ENCODE results near the gene MRPL16. TPM values are rescaled to one million over a fixed set of nuclear protein-coding genes. Genes with fewer than 3 reads are reported as not detected.

The MRPL16 gene
- polyA plus RNA-seq, 3 donors, result 34.1 to 75.0 (median 71.9) TPM

- DNase-seq, result no peak
- H4K20me1 ChIP-seq (ENCODE audit: insufficient read depth, low read length), result peaks cover 2% of the 10 kb centered on the region
- intact Hi-C loops (cut with micrococcal nuclease), result loop anchor here in 1 of 2 donors (2.0 kb wide), 1 partner anchor 16 kb away; the partner anchor contains the start of gene STX3
- peaks cover 64% of the 10 kb centered on the region for H3K79me2 ChIP-seq (ENCODE audit: insufficient read depth, low read length)
- H3K4me3 ChIP-seq (replicated peaks in 1 of 3; ENCODE audit: low read depth in 2 of 3, low read length in 3 of 3), result no peak overlapping the region
- H3K9ac ChIP-seq (ENCODE audit: insufficient read depth, low read length, poor library complexity, severe bottlenecking), result no peak overlapping the region
- Mint-ChIP-seq H3K9me3 (peaks cover 0 to 4% (median 0%) of the 10 kb centered on the region in 7 donors), H3K27me3 (ENCODE audit: low read depth in 3 of 3) (no peaks in the 10 kb centered on the region), H3K36me3 (peaks cover 26 to 37% of the 10 kb centered on the region in 2 donors), H3K27ac (peak overlapping the region in 5 of 7 donors; percentile 54 to 80 (median 78)), H3K4me1 (peaks cover 30% of the 10 kb centered on the region), H3K4me3 (no peak overlapping the region)
- H3K36me3 ChIP-seq (replicated peaks in 1 of 2; ENCODE audit: control insufficient read depth in 1 of 2, insufficient read depth in 2 of 2, low read length in 2 of 2), result peaks cover 19 to 25% of the 10 kb centered on the region in 2 donors
- H3K4me2 ChIP-seq (replicated peaks; ENCODE audit: extremely low read depth, low read length, poor library complexity, severe bottlenecking), result no peak overlapping the region
- H3K9me3 ChIP-seq (replicated peaks in 1 of 2; ENCODE audit: control insufficient read depth in 1 of 2, insufficient read depth in 1 of 2, low read length in 2 of 2), result no peaks in the 10 kb centered on the region
- peaks cover 62 to 71% of the 10 kb centered on the region in 2 donors for H3K4me1 ChIP-seq (ENCODE audit: control insufficient read depth in 1 of 2, insufficient read depth in 2 of 2, low read length in 2 of 2)
- TF ChIP-seq CTCF (IDR thresholded peaks at IDR 0.05), result no peak
- peak overlapping the region; percentile 49 to 53 for H3K27ac ChIP-seq (ENCODE audit: low read depth in 1 of 2, low read length in 2 of 2)
- WGBS (ENCODE audit: insufficient coverage), result 100% methylated on average over 4 of the region's 8 CpGs
- no peak overlapping the region for H2AFZ ChIP-seq (ENCODE audit: insufficient read depth, low read depth, low read length, poor library complexity, severe bottlenecking)
- no peaks in the 10 kb centered on the region for H3K27me3 ChIP-seq (ENCODE audit: control insufficient read depth in 2 of 2, insufficient read depth in 2 of 2, low read length in 2 of 2)
Measured at GRCh38 chr11:59770869-59771268, 39.7 kb downstream of the MRPL16 start.

DNA sequence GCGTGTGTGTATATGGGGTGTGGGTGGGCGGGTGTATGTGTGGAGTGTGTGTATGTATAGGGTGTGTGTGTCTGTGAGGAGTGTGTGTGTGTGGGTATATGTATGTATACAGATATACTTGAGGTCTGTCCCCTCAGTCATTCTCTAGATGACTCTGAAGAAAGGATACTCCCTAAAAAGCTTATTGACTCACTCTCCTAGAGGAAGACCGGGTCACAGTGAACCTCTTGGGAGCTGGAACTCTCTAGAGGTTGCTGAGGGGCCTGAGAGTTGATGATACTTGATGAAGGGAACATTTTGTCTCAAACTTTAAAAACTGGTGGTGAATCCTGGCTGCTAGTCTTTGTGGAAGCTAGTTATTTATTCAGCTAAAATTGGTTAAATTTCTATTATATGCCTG is 40.3 kb downstream of the MRPL16 start:
- no peak overlapping the region for H3K4me3 ChIP-seq (replicated peaks in 1 of 3; ENCODE audit: low read depth in 2 of 3, low read length in 3 of 3)
- WGBS (ENCODE audit: insufficient coverage), result 100% methylated on average over 2 of the region's 3 CpGs
- H3K9me3 Mint-ChIP-seq, result peaks cover 0 to 4% (median 0%) of the 10 kb centered on the region in 7 donors
- peaks cover 21 to 32% of the 10 kb centered on the region in 2 donors for H3K36me3 Mint-ChIP-seq
- peaks cover 68 to 77% of the 10 kb centered on the region in 2 donors for H3K4me1 ChIP-seq (ENCODE audit: control insufficient read depth in 1 of 2, insufficient read depth in 2 of 2, low read length in 2 of 2)
- intact Hi-C loops (cut with micrococcal nuclease), result loop anchor here in 1 of 2 donors (2.0 kb wide), 1 partner anchor 16 kb away; the partner anchor contains the start of gene STX3
- H3K9me3 ChIP-seq (replicated peaks in 1 of 2; ENCODE audit: control insufficient read depth in 1 of 2, insufficient read depth in 1 of 2, low read length in 2 of 2), result no peaks in the 10 kb centered on the region
- no peaks in the 10 kb centered on the region for H3K27me3 ChIP-seq (ENCODE audit: control insufficient read depth in 2 of 2, insufficient read depth in 2 of 2, low read length in 2 of 2)
- DNase-seq, result no peak
- TF ChIP-seq CTCF (IDR thresholded peaks at IDR 0.05), result no peak
- H3K4me1 Mint-ChIP-seq, result peaks cover 30% of the 10 kb centered on the region
- H3K27ac Mint-ChIP-seq, result peak overlapping the region in 5 of 7 donors; percentile 54 to 80 (median 78)
- no peak overlapping the region for H2AFZ ChIP-seq (ENCODE audit: insufficient read depth, low read depth, low read length, poor library complexity, severe bottlenecking)
- no peak overlapping the region for H3K4me3 Mint-ChIP-seq
- H3K9ac ChIP-seq (ENCODE audit: insufficient read depth, low read length, poor library complexity, severe bottlenecking), result no peak overlapping the region
- peak overlapping the region in 1 of 2 donors; percentile 49 for H3K27ac ChIP-seq (ENCODE audit: low read depth in 1 of 2, low read length in 2 of 2)
- peaks cover 65% of the 10 kb centered on the region for H3K79me2 ChIP-seq (ENCODE audit: insufficient read depth, low read length)
- H3K36me3 ChIP-seq (replicated peaks in 1 of 2; ENCODE audit: control insufficient read depth in 1 of 2, insufficient read depth in 2 of 2, low read length in 2 of 2), result peaks cover 14 to 19% of the 10 kb centered on the region in 2 donors
- H4K20me1 ChIP-seq (ENCODE audit: insufficient read depth, low read length), result peaks cover 3% of the 10 kb centered on the region
- H3K4me2 ChIP-seq (replicated peaks; ENCODE audit: extremely low read depth, low read length, poor library complexity, severe bottlenecking), result no peak overlapping the region
- H3K27me3 Mint-ChIP-seq (ENCODE audit: low read depth in 3 of 3), result no peaks in the 10 kb centered on the region

All from CD14-positive monocyte (primary cell).